ENCODE measurements around the gene AFG3L2.

The AFG3L2 gene

GRCh38 chr18:12403601-12404506 is 26.8 kb upstream of the AFG3L2 start:
- no peak overlapping the region for H3K27ac ChIP-seq
- no peaks in the 10 kb centered on the region for H3K9me3 ChIP-seq
- no peak overlapping the region for H3K4me3 ChIP-seq (ENCODE audit: low read depth in 1 of 2, low read length in 1 of 2)
- H3K27me3 ChIP-seq: peaks cover 63% of the 10 kb centered on the region
- TF ChIP-seq CTCF (IDR thresholded peaks at IDR 0.05): no peak
- peaks cover 9 to 14% of the 10 kb centered on the region in 2 experiments for H3K4me1 ChIP-seq (ENCODE audit: control insufficient read depth in 1 of 2, insufficient read depth in 1 of 2, low read depth in 1 of 2, low read length in 1 of 2)
- no peaks in the 10 kb centered on the region for H3K36me3 ChIP-seq

GRCh38 chr18:12401881-12402280 is 24.9 kb upstream of the AFG3L2 start:
- no peaks in the 10 kb centered on the region for H3K36me3 ChIP-seq
- H3K27ac ChIP-seq: no peak overlapping the region
- H3K27me3 ChIP-seq: peaks cover 43% of the 10 kb centered on the region
- no peak overlapping the region for H3K4me3 ChIP-seq (ENCODE audit: low read depth in 1 of 2, low read length in 1 of 2)
- no peak for TF ChIP-seq CTCF (IDR thresholded peaks at IDR 0.05)
- H3K9me3 ChIP-seq: no peaks in the 10 kb centered on the region
- peaks cover under 1 to 2% of the 10 kb centered on the region in 2 experiments for H3K4me1 ChIP-seq (ENCODE audit: control insufficient read depth in 1 of 2, insufficient read depth in 1 of 2, low read depth in 1 of 2, low read length in 1 of 2)

- H3K4me1 ChIP-seq (ENCODE audit: control insufficient read depth in 1 of 2, insufficient read depth in 1 of 2, low read depth in 1 of 2, low read length in 1 of 2): peaks cover 0 to 2% of the 10 kb centered on the region in 2 experiments
- H3K9me3 ChIP-seq: no peaks in the 10 kb centered on the region
- H3K36me3 ChIP-seq: no peaks in the 10 kb centered on the region
- no peak overlapping the region for H3K27ac ChIP-seq
- no peak for TF ChIP-seq CTCF (IDR thresholded peaks at IDR 0.05)
- H3K27me3 ChIP-seq: peaks cover 17% of the 10 kb centered on the region
- H3K4me3 ChIP-seq (ENCODE audit: low read depth in 1 of 2, low read length in 1 of 2): no peak overlapping the region
Observed at GRCh38 chr18:12399231-12399630, 22.2 kb upstream of the AFG3L2 start.

GRCh38 chr18:12398625-12399024 is 21.6 kb upstream of the AFG3L2 start:
- Histone ChIP-seq H3K27ac (no peak overlapping the region), H3K27me3 (peaks cover 11% of the 10 kb centered on the region), H3K9me3 (no peaks in the 10 kb centered on the region), H3K36me3 (no peaks in the 10 kb centered on the region), H3K4me3 (ENCODE audit: low read depth in 1 of 2, low read length in 1 of 2) (no peak overlapping the region), H3K4me1 (ENCODE audit: control insufficient read depth in 1 of 2, insufficient read depth in 1 of 2, low read depth in 1 of 2, low read length in 1 of 2) (peaks cover 0 to 2% of the 10 kb centered on the region in 2 experiments)
- no peak for TF ChIP-seq CTCF (IDR thresholded peaks at IDR 0.05)

- H3K4me3 ChIP-seq (ENCODE audit: low read depth in 1 of 2, low read length in 1 of 2): no peak overlapping the region
- peaks cover 6% of the 10 kb centered on the region for H3K27me3 ChIP-seq
- H3K36me3 ChIP-seq: no peaks in the 10 kb centered on the region
- H3K4me1 ChIP-seq (ENCODE audit: control insufficient read depth in 1 of 2, insufficient read depth in 1 of 2, low read depth in 1 of 2, low read length in 1 of 2): peaks cover 0 to 2% of the 10 kb centered on the region in 2 experiments
- TF ChIP-seq CTCF (IDR thresholded peaks at IDR 0.05): no peak
- no peak overlapping the region for H3K27ac ChIP-seq
- H3K9me3 ChIP-seq: no peaks in the 10 kb centered on the region
Observed at GRCh38 chr18:12397793-12398192, 20.8 kb upstream of the AFG3L2 start.
